ENCODE data around the gene TEDDM1.
"Not testable (repeated sequence)": the region's sequence is repeated elsewhere in the genome, so short reads cannot be mapped to it uniquely, and the experiment has no call there.

Gene TEDDM1

DNA sequence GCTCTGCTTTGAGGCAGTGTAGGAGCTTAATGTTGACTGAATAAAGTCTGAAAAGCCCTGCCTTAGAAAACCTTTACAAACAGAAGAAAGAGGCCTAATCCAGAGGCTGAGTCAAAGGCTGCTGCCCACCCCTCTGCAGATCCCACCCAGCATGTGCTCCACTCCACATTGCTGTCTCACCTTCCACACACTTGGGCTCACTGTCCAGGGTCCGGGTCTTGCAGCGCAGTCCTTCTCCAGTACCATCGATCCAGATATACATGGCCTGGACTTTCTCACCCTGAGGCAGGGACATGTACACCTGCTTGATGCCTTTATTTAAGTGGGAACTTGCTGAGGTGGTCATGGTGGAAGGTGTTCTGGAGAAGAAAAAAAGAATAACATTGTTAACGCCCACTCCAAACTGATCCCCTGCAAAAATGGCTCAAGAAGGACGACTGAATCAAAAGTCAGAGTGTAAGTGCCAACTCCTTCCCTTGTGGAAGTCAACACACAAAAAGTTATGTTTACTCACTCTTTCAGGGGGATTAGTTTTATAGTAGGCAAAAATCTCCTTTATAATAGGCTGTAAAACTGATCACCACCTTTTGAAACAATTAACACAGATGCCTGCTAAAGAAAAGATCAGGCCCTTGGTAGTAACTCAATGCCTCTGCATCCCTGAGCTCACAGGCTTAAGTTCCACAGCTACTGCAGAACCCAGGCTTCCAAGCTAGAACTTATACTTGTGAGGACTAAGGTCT is 11.9 kb downstream of the TEDDM1 start:
- peak; percentile 28 for DNase-seq (ENCODE audit: low read depth)
- Histone ChIP-seq H3K27me3 (replicated peaks; ENCODE audit: control insufficient read depth, insufficient read depth, low read length) (no peaks in the 10 kb centered on the region), H3K9ac (ENCODE audit: low read length) (peak overlapping the region; percentile 97), H3K4me1 (ENCODE audit: control insufficient read depth, insufficient read depth, low read length) (peaks cover 38% of the 10 kb centered on the region), H3K9me3 (ENCODE audit: control insufficient read depth, low read length) (no peaks in the 10 kb centered on the region), H3K36me3 (ENCODE audit: control insufficient read depth, insufficient read depth, low read length, severe bottlenecking) (peaks cover 58% of the 10 kb centered on the region), H3K4me3 (ENCODE audit: low read length) (peak overlapping the region; percentile 87)

- Histone ChIP-seq H3K27me3 (replicated peaks; ENCODE audit: control insufficient read depth, insufficient read depth, low read length) (no peaks in the 10 kb centered on the region), H3K36me3 (ENCODE audit: control insufficient read depth, insufficient read depth, low read length, severe bottlenecking) (peaks cover 68% of the 10 kb centered on the region), H3K9me3 (ENCODE audit: control insufficient read depth, low read length) (no peaks in the 10 kb centered on the region), H3K9ac (ENCODE audit: low read length) (peak overlapping the region; percentile 97), H3K4me3 (ENCODE audit: low read length) (peak overlapping the region; percentile 87), H3K4me1 (ENCODE audit: control insufficient read depth, insufficient read depth, low read length) (peaks cover 34% of the 10 kb centered on the region)
- DNase-seq (ENCODE audit: low read depth) = no peak
These were observed 12.9 kb downstream of the TEDDM1 start for GRCh38 chr1:182387566-182387965.

- Histone ChIP-seq H3K4me3 (ENCODE audit: low read length) (peak overlapping the region; percentile 87), H3K27me3 (replicated peaks; ENCODE audit: control insufficient read depth, insufficient read depth, low read length) (no peaks in the 10 kb centered on the region), H3K9ac (ENCODE audit: low read length) (peak overlapping the region; percentile 97), H3K9me3 (ENCODE audit: control insufficient read depth, low read length) (no peaks in the 10 kb centered on the region), H3K36me3 (ENCODE audit: control insufficient read depth, insufficient read depth, low read length, severe bottlenecking) (peaks cover 74% of the 10 kb centered on the region), H3K4me1 (ENCODE audit: control insufficient read depth, insufficient read depth, low read length) (peaks cover 31% of the 10 kb centered on the region)
- no peak for DNase-seq (ENCODE audit: low read depth)
These were observed 13.5 kb downstream of the TEDDM1 start for GRCh38 chr1:182386980-182387379.

DNA sequence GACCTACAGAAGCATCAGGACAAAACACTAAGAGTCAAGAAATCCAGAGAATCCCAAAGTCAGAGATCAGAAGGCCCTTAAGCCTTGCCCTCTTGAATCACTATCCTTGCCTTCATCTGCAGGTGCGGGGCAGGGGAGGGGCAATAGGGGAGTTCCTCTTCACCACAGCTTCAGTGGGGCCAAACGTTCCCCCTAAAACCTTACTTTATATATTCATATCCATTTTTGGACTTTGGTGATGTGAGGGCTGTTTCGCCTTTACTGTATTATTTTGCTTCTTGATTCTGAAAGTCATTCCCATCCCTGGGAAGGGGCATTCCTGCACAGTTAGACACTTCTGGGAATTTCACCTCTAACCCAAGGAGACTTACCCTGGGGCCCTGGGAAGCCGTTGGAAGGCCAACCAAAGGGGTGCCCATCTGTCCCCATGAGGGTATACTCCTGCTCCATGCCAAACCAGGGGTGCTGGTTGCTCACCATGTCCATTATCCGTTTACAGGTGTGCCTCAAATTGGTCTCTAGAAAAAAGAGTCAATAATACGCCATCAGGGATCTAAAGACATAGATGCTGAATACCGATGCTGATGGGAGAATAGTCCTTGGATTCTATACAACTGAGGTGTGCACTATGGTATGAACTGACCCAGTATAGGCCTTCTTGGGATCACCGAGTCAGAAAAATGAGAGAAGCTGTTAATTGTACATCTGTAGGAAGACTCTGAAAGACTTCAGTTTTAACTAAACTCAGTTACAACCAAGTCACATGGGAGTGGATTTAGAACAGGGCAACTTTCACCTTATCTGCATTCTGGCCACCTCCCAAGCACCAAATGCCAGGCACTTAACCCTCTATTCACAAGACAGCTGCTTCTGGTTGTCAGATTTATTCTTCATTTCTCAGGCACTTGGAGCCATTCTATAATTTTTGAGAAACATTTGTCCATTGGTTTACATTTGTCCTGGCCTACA is 14.3 kb downstream of the TEDDM1 start:
- H3K9me3 ChIP-seq (ENCODE audit: control insufficient read depth, low read length) = no peaks in the 10 kb centered on the region
- DNase-seq (ENCODE audit: low read depth) = no peak
- peaks cover 82% of the 10 kb centered on the region for H3K36me3 ChIP-seq (ENCODE audit: control insufficient read depth, insufficient read depth, low read length, severe bottlenecking)
- H3K9ac ChIP-seq (ENCODE audit: low read length) = peak overlapping the region; percentile 97
- H3K4me3 ChIP-seq (ENCODE audit: low read length) = peak overlapping the region; percentile 87
- no peaks in the 10 kb centered on the region for H3K27me3 ChIP-seq (replicated peaks; ENCODE audit: control insufficient read depth, insufficient read depth, low read length)
- peaks cover 32% of the 10 kb centered on the region for H3K4me1 ChIP-seq (ENCODE audit: control insufficient read depth, insufficient read depth, low read length)

DNA sequence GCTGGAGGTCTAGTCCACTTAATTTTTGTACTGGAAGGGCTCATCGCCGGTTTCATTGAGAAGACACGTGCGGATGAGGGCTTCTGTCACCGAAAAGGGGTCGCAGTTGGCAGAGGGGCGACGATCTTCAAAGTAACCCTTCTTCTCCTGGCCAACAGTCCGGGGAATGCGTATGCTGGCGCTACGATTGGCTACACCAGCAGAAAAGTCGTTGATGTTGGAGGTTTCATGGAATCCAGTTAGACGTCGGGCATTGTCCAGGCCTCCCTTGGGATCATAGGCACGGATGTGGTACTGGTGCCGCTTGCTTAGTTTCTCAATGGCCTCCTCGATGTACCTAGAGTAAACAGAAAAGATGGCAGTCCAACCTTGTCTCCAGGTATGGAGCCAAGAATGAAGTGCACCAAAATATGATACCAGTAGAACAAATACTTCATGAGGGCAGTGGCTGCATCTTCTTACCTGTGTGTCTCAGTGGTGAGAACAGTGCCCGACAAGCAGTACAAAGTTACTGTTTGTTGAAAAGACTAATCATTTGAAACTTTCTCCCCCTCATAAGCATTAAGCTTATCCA is 16.0 kb downstream of the TEDDM1 start:
- Histone ChIP-seq H3K4me1 (ENCODE audit: control insufficient read depth, insufficient read depth, low read length) (peaks cover 35% of the 10 kb centered on the region), H3K27me3 (replicated peaks; ENCODE audit: control insufficient read depth, insufficient read depth, low read length) (no peaks in the 10 kb centered on the region), H3K4me3 (ENCODE audit: low read length) (peak overlapping the region; percentile 10), H3K9me3 (ENCODE audit: control insufficient read depth, low read length) (no peaks in the 10 kb centered on the region), H3K36me3 (ENCODE audit: control insufficient read depth, insufficient read depth, low read length, severe bottlenecking) (peaks cover 83% of the 10 kb centered on the region), H3K9ac (ENCODE audit: low read length) (no peak overlapping the region)
- no peak for DNase-seq (ENCODE audit: low read depth)

DNA sequence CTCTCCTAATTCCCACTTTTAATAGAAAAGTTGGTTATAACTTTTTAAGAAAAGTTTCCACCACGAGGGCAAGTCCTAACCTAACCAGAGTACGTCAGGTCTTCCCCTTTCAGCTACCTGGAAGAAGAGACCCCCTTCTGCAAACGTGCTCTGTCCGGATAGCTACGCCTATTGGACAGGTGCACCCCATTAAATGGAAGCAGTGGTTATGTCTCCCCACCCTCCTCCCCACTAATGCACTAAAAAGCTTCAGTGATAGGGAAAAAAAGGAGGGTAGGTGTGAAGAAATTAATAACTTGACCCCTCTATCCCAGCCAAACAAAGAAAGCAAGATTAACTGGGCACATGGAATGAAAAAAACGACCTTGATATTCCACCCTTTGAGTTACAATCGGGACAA is 16.5 kb downstream of the TEDDM1 start:
- Histone ChIP-seq H3K4me3 (ENCODE audit: low read length) (peak overlapping the region; percentile 10), H3K4me1 (ENCODE audit: control insufficient read depth, insufficient read depth, low read length) (peaks cover 35% of the 10 kb centered on the region), H3K36me3 (ENCODE audit: control insufficient read depth, insufficient read depth, low read length, severe bottlenecking) (peaks cover 78% of the 10 kb centered on the region), H3K27me3 (replicated peaks; ENCODE audit: control insufficient read depth, insufficient read depth, low read length) (no peaks in the 10 kb centered on the region), H3K9me3 (ENCODE audit: control insufficient read depth, low read length) (no peaks in the 10 kb centered on the region), H3K9ac (ENCODE audit: low read length) (no peak overlapping the region)
- DNase-seq (ENCODE audit: low read depth) = no peak

- Histone ChIP-seq H3K9me3 (ENCODE audit: control insufficient read depth, low read length) (no peaks in the 10 kb centered on the region), H3K27me3 (replicated peaks; ENCODE audit: control insufficient read depth, insufficient read depth, low read length) (no peaks in the 10 kb centered on the region), H3K36me3 (ENCODE audit: control insufficient read depth, insufficient read depth, low read length, severe bottlenecking) (peaks cover 70% of the 10 kb centered on the region), H3K9ac (ENCODE audit: low read length) (peak overlapping the region; percentile 14), H3K4me1 (ENCODE audit: control insufficient read depth, insufficient read depth, low read length) (peaks cover 33% of the 10 kb centered on the region), H3K4me3 (ENCODE audit: low read length) (no peak overlapping the region)
- DNase-seq (ENCODE audit: low read depth) = no peak
These were observed 17.3 kb downstream of the TEDDM1 start for GRCh38 chr1:182383037-182383661.

- no peaks in the 10 kb centered on the region for H3K9me3 ChIP-seq (ENCODE audit: control insufficient read depth, low read length)
- no peak overlapping the region for H3K4me3 ChIP-seq (ENCODE audit: low read length)
- H3K36me3 ChIP-seq (ENCODE audit: control insufficient read depth, insufficient read depth, low read length, severe bottlenecking) = peaks cover 61% of the 10 kb centered on the region
- peak; percentile 20 for DNase-seq (ENCODE audit: low read depth)
- no peaks in the 10 kb centered on the region for H3K27me3 ChIP-seq (replicated peaks; ENCODE audit: control insufficient read depth, insufficient read depth, low read length)
- peak overlapping the region; percentile 1 for H3K9ac ChIP-seq (ENCODE audit: low read length)
- peaks cover 26% of the 10 kb centered on the region for H3K4me1 ChIP-seq (ENCODE audit: control insufficient read depth, insufficient read depth, low read length)
These were observed 18.3 kb downstream of the TEDDM1 start for GRCh38 chr1:182381962-182382819.

DNA sequence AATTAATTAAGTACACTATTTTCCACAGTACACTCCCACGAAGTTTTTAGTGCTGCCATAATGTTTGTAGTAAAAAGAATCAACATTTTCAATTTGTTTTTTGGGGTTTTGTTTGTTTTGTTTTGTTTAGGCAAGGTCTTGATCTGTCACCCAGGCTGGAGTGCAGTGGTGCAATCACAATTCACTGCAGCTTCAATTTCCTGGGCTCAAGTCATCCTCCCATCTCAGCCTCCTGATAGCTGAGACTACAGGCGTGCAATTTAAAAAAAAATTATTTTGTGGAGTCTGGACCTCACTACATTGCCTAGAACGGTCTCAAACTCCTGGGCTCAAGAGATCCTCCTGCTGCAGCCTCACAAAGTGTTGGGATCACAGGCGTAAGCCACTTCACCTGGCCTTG is 20.3 kb downstream of the TEDDM1 start:
- Histone ChIP-seq H3K9ac (ENCODE audit: low read length) (no peak overlapping the region), H3K9me3 (ENCODE audit: control insufficient read depth, low read length) (no peaks in the 10 kb centered on the region), H3K4me3 (ENCODE audit: low read length) (no peak overlapping the region), H3K4me1 (ENCODE audit: control insufficient read depth, insufficient read depth, low read length) (peaks cover 7% of the 10 kb centered on the region), H3K27me3 (replicated peaks; ENCODE audit: control insufficient read depth, insufficient read depth, low read length) (no peaks in the 10 kb centered on the region), H3K36me3 (ENCODE audit: control insufficient read depth, insufficient read depth, low read length, severe bottlenecking) (peaks cover 41% of the 10 kb centered on the region)
- DNase-seq (ENCODE audit: low read depth) = no peak

DNA sequence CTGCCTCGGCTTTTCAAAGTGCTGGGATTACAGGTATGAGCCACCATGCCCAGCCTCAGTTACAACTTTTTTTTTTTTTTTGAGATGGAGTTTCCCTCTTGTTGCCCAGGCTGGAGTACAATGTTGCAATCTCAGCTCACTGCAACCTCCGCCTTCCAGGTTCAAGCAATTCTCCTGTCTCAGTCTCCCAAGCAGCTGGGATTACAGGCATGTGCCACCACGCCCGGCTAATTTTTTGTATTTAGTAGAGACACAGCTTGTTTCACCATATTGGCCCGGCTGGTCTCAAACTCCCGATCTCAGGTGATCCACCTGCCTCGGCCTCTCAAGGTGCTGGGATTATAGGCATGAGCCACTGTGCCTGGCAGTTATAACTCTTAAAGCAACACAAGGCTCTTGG is 20.7 kb downstream of the TEDDM1 start:
- not testable (repeated sequence) for H3K27me3 ChIP-seq (replicated peaks; ENCODE audit: control insufficient read depth, insufficient read depth, low read length); H3K9me3 ChIP-seq (ENCODE audit: control insufficient read depth, low read length); DNase-seq (ENCODE audit: low read depth); H3K4me3 ChIP-seq (ENCODE audit: low read length); H3K9ac ChIP-seq (ENCODE audit: low read length); H3K4me1 ChIP-seq (ENCODE audit: control insufficient read depth, insufficient read depth, low read length)
- peaks cover 36% of the 10 kb centered on the region for H3K36me3 ChIP-seq (ENCODE audit: control insufficient read depth, insufficient read depth, low read length, severe bottlenecking)
